Measurements from ENCODE around the gene PRRT1.
"Not testable (repeated sequence)": the region's sequence is repeated elsewhere in the genome, so short reads cannot be mapped to it uniquely, and the experiment has no call there.

The PRRT1 gene

GRCh38 chr6:32187725-32188380 lies 36.1 kb upstream of the PRRT1 start:
- not testable (repeated sequence) for DNase-seq

GRCh38 chr6:32187009-32187709 lies 35.4 kb upstream of the PRRT1 start:
- DNase-seq = no peak

GRCh38 chr6:32186151-32186840 lies 34.6 kb upstream of the PRRT1 start:
- DNase-seq = not testable (repeated sequence)

- DNase-seq = not testable (repeated sequence)
Measured at GRCh38 chr6:32185681-32186131, 34.0 kb upstream of the PRRT1 start.

- no peak for DNase-seq
Measured at GRCh38 chr6:32184084-32184640, 32.4 kb upstream of the PRRT1 start, which contains the start of gene AGER. Gene AGER, minus strand, starts transcription at chr6:32184253. Its CDS starts 31 bp downstream, at chr6:32184222.

- no peak for DNase-seq
Measured at GRCh38 chr6:32183483-32184083, 31.8 kb upstream of the PRRT1 start.

DNA sequence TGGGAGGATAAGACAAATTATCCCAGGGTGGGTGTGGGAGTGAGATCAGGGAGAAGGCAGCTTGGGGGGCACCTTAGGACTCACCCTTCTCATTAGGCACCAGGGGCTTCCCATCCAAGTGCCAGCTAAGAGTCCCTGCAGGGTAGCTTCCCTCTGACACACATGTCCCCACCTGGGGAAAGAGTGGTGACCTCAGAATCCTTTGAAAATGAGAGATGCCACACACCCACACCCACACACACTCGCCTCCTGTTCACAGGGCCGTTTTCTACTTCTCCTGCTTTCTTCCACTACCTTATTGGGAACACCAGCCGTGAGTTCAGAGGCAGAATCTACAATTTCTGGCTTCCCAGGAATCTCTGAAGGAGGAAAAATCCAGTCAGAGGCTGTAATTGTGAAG lies 31.3 kb upstream of the PRRT1 start:
- DNase-seq = no peak

DNA sequence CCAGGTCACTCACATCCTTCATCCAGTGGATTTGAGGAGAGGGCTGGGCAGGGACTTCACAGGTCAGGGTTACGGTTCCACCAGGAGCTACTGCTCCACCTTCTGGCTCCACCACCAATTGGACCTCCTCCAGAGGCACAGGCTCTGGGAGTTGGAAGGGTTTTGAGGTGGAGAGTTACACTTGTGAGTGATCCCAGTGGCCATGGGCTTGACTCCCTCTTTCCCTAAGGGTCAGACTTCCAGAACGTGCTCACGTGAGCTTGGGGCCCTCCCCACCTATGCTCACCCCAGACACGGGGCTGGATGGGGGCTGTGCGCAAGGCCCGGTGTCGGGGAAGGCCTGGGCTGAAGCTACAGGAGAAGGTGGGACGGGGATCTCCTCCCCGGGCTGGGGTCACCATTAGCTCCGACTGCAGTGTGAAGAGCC lies 30.8 kb upstream of the PRRT1 start:
- no peak for DNase-seq

DNA sequence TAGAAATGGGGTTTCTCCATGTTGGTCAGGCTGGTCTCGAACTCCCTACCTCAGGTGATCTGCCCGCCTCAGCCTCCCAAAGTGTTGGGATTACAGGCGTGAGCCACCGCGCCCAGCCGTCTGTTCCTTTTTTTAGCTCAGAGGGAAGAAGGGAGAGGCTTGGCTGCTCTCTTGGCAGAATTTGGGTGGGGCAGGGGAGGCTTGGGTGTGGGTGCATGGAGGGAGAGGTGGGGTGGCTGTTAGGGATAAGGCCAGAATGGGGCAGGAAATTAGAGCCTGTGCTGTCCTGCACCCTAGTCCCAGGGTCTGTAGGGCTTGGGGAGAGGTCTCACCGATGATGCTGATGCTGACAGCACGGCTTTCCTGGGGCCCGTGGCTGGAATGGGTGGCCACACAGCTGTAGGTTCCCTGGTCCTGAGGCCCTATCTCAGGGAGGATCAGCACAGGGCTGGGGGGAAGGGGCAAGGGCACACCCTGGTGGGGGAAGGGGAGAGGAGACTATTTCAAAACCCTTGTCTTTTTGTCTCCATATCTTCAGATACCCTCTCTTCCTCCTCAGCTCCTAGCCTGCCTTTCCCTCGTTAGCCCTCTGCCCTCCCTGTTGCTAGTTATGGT lies 30.3 kb upstream of the PRRT1 start:
- DNase-seq = no peak

DNA sequence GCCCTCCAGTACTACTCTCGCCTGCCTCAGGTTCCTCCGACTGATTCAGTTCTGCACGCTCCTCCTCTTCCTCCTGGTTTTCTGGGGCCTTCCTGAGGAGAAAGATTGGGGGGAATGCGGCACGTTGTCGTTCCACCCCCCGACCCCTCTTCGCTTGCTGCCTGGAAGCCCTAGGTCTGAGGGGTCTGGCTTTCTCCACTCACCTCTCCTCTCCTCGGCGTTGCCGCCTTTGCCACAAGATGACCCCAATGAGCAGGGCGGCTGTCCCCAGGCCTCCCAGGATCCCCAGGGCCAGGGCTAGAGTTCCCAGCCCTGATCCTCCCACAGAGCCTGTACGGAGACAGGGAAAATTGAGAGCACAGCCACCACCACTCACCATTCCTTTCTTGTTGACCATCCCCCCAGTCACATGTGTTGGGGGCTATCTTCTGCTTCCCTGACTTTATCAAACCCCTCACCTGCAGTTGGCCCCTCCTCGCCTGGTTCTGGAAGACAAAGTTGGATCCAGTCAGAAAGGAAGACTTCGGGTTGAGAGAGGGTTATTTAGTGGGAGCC lies 29.5 kb upstream of the PRRT1 start:
- DNase-seq = no peak

DNA sequence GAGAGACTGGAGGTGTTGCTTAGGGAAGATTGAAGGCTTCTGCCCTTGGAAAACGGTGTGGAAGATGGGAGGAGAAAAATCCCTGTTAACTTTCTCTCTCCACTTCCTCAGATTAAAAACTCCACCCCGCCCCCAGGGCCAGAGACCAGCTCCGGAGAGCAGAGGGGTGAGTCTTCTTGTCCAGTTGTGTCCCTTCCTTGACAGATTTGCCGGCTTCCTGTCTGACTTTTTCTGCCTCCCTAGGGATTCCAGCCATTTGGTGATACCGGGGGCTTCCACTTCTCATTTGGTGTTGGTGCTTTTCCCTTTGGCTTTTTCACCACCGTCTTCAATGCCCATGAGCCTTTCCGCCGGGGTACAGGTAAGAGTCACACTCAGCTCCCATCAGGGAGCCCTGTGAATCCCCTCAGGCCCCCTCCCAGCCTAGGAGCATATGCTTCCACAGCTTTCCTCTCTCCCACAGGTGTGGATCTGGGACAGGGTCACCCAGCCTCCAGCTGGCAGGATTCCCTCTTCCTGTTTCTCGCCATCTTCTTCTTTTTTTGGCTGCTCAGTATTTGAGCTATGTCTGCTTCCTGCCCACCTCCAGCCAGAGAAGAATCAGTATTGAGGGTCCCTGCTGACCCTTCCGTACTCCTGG lies 28.1 kb upstream of the PRRT1 start:
- DNase-seq = no peak

DNA sequence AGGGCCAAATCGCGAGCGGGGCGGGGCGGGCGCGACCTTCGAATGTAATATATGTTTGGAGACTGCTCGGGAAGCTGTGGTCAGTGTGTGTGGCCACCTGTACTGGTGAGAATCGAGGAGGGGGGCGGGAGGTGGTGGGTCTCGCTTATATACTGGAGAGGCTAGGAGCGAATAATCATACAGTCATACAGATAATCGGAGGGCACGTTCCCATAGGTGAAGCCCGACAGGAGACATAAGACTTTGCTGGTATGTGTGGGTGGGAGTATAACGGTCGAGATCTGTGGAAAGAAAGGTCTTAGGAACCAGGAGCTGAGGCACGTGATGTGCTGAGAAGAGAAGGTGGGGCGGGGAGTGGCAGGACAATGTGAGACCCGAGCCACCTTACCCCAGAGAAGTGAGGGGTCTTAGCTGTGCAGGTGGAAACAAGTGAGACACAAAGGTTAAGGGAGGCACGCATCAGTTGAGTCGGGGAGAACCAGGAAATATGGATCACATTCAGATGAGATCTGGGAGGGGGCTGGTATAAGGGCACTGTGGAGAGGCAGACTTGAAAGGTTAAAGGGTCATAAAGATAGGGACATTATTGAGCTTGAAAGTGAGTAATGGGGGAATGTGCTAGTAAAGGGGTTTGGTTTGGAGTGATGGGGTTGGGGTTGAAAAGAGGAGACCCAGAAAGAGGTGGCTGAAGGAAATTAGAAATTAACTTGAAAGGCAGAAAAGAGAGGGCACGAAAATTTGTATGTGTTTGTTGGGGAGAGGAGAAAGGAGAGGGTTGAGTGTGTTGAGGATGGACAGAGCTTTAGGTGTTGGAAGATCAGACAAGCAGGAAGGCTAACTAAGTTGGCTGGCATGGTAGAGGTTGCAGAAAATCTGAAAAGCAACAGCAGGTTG lies 27.1 kb upstream of the PRRT1 start:
- no peak for DNase-seq

GRCh38 chr6:32177788-32178546 lies 26.2 kb upstream of the PRRT1 start, which contains the start of gene RNF5:
Gene RNF5, plus strand, starts transcription at chr6:32178405. Its CDS starts 107 bp downstream, at chr6:32178512.
- peak; percentile 99 for DNase-seq

GRCh38 chr6:32177183-32177787 lies 25.5 kb upstream of the PRRT1 start:
- no peak for DNase-seq

GRCh38 chr6:32176476-32177182 lies 24.9 kb upstream of the PRRT1 start:
- no peak for DNase-seq

DNA sequence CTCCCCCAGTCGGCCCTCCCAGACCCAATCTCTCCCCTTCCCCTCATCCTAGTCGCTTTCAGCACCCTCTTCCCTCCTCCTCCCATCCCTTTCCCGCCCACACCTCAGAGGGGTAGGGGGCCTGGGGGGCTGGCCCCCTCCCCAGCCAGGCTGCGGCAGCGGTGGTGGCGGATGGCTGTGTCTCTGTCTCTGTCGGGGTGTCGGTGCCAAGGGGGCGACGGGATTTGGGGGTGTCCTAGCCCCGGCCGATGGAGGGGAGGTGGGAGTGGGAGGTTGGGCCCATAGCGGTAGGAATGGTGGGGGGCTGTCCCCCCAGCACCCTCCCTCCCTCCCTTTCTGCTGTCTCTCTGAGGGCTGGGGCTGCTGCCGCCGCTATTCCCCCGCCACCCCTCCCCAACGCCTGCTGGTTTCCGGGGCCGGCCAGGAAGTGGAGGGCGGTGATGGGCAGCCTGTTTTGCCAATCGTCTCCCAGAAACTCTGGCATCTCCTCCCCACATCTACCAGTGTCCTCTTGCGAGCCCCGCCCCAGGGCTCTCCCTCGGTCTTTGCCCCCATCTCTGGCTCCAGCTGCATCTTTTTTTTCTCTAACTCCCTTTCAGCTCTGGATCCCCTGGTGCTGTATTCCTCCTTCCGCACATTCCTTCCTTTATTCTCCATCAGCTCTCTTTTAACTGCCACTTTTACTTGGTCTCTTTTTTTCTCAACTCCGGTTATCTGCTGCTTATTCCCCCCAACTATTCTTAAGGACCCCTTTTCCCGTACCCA lies 24.2 kb upstream of the PRRT1 start, which contains the start of gene AGPAT1:
AGPAT1 (minus strand) TSS at position 374 of the 765 bp plus-strand sequence. CDS start 4,588 bp downstream, outside the sequence.
- peak; percentile 32 for DNase-seq

- DNase-seq = no peak
Measured at GRCh38 chr6:32175322-32175710, 23.6 kb upstream of the PRRT1 start.

DNA sequence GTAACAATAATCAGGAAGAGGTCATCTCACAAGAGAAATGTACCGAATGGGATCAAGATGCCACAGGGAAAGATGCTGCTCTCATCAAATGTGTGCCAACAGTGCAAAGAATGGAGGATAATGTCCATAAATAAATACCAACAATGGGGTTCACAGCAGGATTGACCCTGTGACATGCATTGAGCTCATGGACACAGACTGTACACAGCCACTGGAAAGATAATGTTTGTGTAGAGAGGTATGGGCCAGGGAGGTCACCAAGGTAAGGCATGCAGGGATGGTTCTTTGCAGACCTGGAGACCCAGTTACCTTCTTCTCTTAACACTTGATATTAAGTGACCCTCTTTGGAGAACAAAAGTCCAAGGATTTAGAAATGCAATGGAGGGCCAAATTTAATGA lies 22.7 kb upstream of the PRRT1 start:
- DNase-seq = no peak
